ENCODE measurements around the gene PTPN3. TPM values are rescaled to one million over a fixed set of nuclear protein-coding genes. Genes with fewer than 3 reads are reported as not detected.

PTPN3 gene
- total and polyA plus RNA-seq, 2 experiments from 2014 or later: 1.4 to 2.6 TPM

DNA sequence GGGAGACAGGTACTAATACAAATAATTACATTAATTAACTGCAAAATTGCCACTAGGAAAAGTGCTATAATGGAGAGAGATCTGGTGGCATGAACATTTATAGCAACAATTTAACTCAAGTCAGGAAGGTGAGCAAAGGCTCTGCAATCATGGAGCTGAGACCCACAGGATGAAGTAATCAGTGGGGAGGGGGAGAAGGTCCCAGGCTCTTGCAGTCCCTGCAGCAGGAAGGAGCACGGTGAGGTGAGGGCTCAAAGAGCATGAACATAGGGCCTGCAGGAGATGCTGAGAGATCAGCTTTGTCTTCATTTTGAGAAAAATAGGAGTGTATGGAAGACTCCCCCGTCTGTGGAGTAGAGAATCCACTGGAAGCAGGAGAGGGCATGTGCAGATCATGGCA, 6.5 kb downstream of the PTPN3 start:
- H3K9me2 ChIP-seq (ENCODE audit: insufficient read depth): no peaks in the 10 kb centered on the region
- no peak for DNase-seq (ENCODE audit: low spot score)
- H3K4me3 Mint-ChIP-seq: no peak overlapping the region
- no peak overlapping the region for H2AFZ ChIP-seq
- H3K27me3 ChIP-seq (ENCODE audit: insufficient read depth): peaks cover 18% of the 10 kb centered on the region
- no peak overlapping the region for H3K4me2 ChIP-seq
- H3K9me3 Mint-ChIP-seq: no peaks in the 10 kb centered on the region
- no peak overlapping the region for H3K4me3 ChIP-seq
- no peaks in the 10 kb centered on the region for H3F3A ChIP-seq (replicated peaks; ENCODE audit: low read depth)
- H3K36me3 ChIP-seq (ENCODE audit: insufficient read depth): no peaks in the 10 kb centered on the region
- peaks cover 11% of the 10 kb centered on the region for H3K27me3 Mint-ChIP-seq (ENCODE audit: insufficient read depth, low read depth, poor library complexity)
- no peak overlapping the region for H3K27ac Mint-ChIP-seq
- no peaks in the 10 kb centered on the region for H3K79me2 ChIP-seq (replicated peaks; ENCODE audit: insufficient read depth)
- no peak overlapping the region for H3K27ac ChIP-seq (ENCODE audit: low read depth)
- H3K36me3 Mint-ChIP-seq (ENCODE audit: low read depth): no peaks in the 10 kb centered on the region
- H4K20me1 ChIP-seq (replicated peaks; ENCODE audit: insufficient read depth): no peaks in the 10 kb centered on the region; the same call in 1 of the 2 replicates
- H3K4me1 Mint-ChIP-seq: peaks cover 7% of the 10 kb centered on the region
- H3K4me1 ChIP-seq (ENCODE audit: insufficient read depth): no peaks in the 10 kb centered on the region
- TF ChIP-seq, protein P1, sequence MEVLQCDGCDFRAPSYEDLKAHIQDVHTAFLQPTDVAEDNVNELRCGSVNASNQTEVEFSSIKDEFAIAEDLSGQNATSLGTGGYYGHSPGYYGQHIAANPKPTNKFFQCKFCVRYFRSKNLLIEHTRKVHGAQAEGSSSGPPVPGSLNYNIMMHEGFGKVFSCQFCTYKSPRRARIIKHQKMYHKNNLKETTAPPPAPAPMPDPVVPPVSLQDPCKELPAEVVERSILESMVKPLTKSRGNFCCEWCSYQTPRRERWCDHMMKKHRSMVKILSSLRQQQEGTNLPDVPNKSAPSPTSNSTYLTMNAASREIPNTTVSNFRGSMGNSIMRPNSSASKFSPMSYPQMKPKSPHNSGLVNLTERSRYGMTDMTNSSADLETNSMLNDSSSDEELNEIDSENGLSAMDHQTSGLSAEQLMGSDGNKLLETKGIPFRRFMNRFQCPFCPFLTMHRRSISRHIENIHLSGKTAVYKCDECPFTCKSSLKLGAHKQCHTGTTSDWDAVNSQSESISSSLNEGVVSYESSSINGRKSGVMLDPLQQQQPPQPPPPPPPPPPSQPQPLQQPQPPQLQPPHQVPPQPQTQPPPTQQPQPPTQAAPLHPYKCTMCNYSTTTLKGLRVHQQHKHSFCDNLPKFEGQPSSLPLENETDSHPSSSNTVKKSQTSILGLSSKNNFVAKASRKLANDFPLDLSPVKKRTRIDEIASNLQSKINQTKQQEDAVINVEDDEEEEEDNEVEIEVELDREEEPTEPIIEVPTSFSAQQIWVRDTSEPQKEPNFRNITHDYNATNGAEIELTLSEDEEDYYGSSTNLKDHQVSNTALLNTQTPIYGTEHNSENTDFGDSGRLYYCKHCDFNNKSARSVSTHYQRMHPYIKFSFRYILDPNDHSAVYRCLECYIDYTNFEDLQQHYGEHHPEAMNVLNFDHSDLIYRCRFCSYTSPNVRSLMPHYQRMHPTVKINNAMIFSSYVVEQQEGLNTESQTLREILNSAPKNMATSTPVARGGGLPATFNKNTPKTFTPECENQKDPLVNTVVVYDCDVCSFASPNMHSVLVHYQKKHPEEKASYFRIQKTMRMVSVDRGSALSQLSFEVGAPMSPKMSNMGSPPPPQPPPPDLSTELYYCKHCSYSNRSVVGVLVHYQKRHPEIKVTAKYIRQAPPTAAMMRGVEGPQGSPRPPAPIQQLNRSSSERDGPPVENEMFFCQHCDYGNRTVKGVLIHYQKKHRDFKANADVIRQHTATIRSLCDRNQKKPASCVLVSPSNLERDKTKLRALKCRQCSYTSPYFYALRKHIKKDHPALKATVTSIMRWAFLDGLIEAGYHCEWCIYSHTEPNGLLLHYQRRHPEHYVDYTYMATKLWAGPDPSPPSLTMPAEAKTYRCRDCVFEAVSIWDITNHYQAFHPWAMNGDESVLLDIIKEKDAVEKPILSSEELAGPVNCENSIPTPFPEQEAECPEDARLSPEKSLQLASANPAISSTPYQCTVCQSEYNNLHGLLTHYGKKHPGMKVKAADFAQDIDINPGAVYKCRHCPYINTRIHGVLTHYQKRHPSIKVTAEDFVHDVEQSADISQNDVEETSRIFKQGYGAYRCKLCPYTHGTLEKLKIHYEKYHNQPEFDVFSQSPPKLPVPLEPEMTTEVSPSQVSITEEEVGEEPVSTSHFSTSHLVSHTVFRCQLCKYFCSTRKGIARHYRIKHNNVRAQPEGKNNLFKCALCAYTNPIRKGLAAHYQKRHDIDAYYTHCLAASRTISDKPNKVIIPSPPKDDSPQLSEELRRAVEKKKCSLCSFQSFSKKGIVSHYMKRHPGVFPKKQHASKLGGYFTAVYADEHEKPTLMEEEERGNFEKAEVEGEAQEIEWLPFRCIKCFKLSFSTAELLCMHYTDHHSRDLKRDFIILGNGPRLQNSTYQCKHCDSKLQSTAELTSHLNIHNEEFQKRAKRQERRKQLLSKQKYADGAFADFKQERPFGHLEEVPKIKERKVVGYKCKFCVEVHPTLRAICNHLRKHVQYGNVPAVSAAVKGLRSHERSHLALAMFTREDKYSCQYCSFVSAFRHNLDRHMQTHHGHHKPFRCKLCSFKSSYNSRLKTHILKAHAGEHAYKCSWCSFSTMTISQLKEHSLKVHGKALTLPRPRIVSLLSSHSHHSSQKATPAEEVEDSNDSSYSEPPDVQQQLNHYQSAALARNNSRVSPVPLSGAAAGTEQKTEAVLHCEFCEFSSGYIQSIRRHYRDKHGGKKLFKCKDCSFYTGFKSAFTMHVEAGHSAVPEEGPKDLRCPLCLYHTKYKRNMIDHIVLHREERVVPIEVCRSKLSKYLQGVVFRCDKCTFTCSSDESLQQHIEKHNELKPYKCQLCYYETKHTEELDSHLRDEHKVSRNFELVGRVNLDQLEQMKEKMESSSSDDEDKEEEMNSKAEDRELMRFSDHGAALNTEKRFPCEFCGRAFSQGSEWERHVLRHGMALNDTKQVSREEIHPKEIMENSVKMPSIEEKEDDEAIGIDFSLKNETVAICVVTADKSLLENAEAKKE (CRISPR knock-in tag; IDR thresholded peaks at IDR 0.05): no peak
- TF ChIP-seq ZNF114 (CRISPR knock-in tag; IDR thresholded peaks at IDR 0.05): no peak
- TF ChIP-seq JUNB (IDR thresholded peaks at IDR 0.05; ENCODE audit: unreplicated experiment): no peak
- TF ChIP-seq, protein P2, sequence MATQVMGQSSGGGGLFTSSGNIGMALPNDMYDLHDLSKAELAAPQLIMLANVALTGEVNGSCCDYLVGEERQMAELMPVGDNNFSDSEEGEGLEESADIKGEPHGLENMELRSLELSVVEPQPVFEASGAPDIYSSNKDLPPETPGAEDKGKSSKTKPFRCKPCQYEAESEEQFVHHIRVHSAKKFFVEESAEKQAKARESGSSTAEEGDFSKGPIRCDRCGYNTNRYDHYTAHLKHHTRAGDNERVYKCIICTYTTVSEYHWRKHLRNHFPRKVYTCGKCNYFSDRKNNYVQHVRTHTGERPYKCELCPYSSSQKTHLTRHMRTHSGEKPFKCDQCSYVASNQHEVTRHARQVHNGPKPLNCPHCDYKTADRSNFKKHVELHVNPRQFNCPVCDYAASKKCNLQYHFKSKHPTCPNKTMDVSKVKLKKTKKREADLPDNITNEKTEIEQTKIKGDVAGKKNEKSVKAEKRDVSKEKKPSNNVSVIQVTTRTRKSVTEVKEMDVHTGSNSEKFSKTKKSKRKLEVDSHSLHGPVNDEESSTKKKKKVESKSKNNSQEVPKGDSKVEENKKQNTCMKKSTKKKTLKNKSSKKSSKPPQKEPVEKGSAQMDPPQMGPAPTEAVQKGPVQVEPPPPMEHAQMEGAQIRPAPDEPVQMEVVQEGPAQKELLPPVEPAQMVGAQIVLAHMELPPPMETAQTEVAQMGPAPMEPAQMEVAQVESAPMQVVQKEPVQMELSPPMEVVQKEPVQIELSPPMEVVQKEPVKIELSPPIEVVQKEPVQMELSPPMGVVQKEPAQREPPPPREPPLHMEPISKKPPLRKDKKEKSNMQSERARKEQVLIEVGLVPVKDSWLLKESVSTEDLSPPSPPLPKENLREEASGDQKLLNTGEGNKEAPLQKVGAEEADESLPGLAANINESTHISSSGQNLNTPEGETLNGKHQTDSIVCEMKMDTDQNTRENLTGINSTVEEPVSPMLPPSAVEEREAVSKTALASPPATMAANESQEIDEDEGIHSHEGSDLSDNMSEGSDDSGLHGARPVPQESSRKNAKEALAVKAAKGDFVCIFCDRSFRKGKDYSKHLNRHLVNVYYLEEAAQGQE (IDR thresholded peaks at IDR 0.05; ENCODE audit: unreplicated experiment): no peak
- no peak for TF ChIP-seq POLR2AphosphoS5 (IDR thresholded peaks at IDR 0.05; ENCODE audit: low read depth)
- TF ChIP-seq EZH2phosphoT487 (IDR thresholded peaks at IDR 0.05; ENCODE audit: unreplicated experiment): no peak
- TF ChIP-seq, protein P3, sequence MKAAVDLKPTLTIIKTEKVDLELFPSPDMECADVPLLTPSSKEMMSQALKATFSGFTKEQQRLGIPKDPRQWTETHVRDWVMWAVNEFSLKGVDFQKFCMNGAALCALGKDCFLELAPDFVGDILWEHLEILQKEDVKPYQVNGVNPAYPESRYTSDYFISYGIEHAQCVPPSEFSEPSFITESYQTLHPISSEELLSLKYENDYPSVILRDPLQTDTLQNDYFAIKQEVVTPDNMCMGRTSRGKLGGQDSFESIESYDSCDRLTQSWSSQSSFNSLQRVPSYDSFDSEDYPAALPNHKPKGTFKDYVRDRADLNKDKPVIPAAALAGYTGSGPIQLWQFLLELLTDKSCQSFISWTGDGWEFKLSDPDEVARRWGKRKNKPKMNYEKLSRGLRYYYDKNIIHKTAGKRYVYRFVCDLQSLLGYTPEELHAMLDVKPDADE (IDR thresholded peaks at IDR 0.05): no peak
- no peak for TF ChIP-seq CREB1 (CRISPR knock-in tag; IDR thresholded peaks at IDR 0.05; ENCODE audit: low read depth)
- TF ChIP-seq ZNF331 (CRISPR knock-in tag; IDR thresholded peaks at IDR 0.05; ENCODE audit: low read depth): no peak
- no peak for TF ChIP-seq NANOG (IDR thresholded peaks at IDR 0.05; ENCODE audit: borderline replicate concordance)
- TF ChIP-seq STAT1 (IDR thresholded peaks at IDR 0.05; ENCODE audit: unreplicated experiment): no peak
- no peak for TF ChIP-seq EZH2 (IDR thresholded peaks at IDR 0.05; ENCODE audit: low read depth, unreplicated experiment)
- TF ChIP-seq, protein P4, sequence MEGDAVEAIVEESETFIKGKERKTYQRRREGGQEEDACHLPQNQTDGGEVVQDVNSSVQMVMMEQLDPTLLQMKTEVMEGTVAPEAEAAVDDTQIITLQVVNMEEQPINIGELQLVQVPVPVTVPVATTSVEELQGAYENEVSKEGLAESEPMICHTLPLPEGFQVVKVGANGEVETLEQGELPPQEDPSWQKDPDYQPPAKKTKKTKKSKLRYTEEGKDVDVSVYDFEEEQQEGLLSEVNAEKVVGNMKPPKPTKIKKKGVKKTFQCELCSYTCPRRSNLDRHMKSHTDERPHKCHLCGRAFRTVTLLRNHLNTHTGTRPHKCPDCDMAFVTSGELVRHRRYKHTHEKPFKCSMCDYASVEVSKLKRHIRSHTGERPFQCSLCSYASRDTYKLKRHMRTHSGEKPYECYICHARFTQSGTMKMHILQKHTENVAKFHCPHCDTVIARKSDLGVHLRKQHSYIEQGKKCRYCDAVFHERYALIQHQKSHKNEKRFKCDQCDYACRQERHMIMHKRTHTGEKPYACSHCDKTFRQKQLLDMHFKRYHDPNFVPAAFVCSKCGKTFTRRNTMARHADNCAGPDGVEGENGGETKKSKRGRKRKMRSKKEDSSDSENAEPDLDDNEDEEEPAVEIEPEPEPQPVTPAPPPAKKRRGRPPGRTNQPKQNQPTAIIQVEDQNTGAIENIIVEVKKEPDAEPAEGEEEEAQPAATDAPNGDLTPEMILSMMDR (conservative IDR thresholded peaks at IDR 0.05; ENCODE audit: low read depth in 2 of 2): no peak
- ATAC-seq: no peak
